HepG2 (cell line): ENCODE data around the gene FCHO1. TPM values are rescaled to one million over a fixed set of nuclear protein-coding genes. Genes with fewer than 3 reads are reported as not detected.

Source experiments
- AHR ChIP-seq: IDR thresholded peaks from 2 replicates; pipeline ENCODE4 v1.6.1; 2018; ENCODE audit warnings: missing genetic modification reagents, missing compliant biosample characterization
- BRD4 ChIP-seq: sonication (generic); formaldehyde crosslinking; IDR thresholded peaks from 2 replicates; pipeline ENCODE4 v1.4.0; 2020; ENCODE audit warnings: missing genetic modification reagents
- EED ChIP-seq: sonication (generic); formaldehyde crosslinking; IDR thresholded peaks from 2 replicates; pipeline ENCODE4 v1.5.0; 2020; ENCODE audit warnings: mild to moderate bottlenecking, missing genetic modification reagents
- GATA4 ChIP-seq: sonication (generic); IDR thresholded peaks from 2 replicates; pipeline ENCODE4 v1.6.1; 2016; ENCODE audit warnings: antibody characterized with exemption, low read depth, borderline replicate concordance
- KMT2A ChIP-seq: sonication (generic); formaldehyde crosslinking; IDR thresholded peaks from 2 replicates; pipeline ENCODE4 v1.4.0; 2020; ENCODE audit warnings: missing genetic modification reagents
- MIXL1 ChIP-seq: IDR thresholded peaks from 2 replicates; pipeline ENCODE4 v1.6.1; 2016
- PRMT3 ChIP-seq: sonication (generic); formaldehyde crosslinking; IDR thresholded peaks from 2 replicates; pipeline ENCODE4 v1.8.1; 2022; ENCODE audit warnings: low read depth, mild to moderate bottlenecking, moderate library complexity, missing genetic modification reagents, borderline replicate concordance
- TAF1 ChIP-seq: sonication (generic); formaldehyde crosslinking; IDR thresholded peaks from 2 replicates; pipeline ENCODE4 v1.4.0; 2020; ENCODE audit warnings: missing genetic modification reagents
- ZBTB20 ChIP-seq: sonication (generic); formaldehyde crosslinking; IDR thresholded peaks from 2 replicates; pipeline ENCODE4 v1.8.1; 2023; ENCODE audit warnings: missing genetic modification reagents, low read depth, mild to moderate bottlenecking, borderline replicate concordance
- ZBTB21 ChIP-seq: sonication (generic); formaldehyde crosslinking; IDR thresholded peaks from 2 replicates; pipeline ENCODE4 v1.4.0; 2020; ENCODE audit warnings: missing genetic modification reagents
- ZNF317 ChIP-seq: sonication (generic); formaldehyde crosslinking; IDR thresholded peaks from 2 replicates; pipeline ENCODE4 v1.5.0; 2020; ENCODE audit warnings: mild to moderate bottlenecking, missing genetic modification reagents
- ZNF569 ChIP-seq: sonication (generic); formaldehyde crosslinking; IDR thresholded peaks from 2 replicates; pipeline ENCODE4 v1.5.0; 2020; ENCODE audit warnings: mild to moderate bottlenecking, missing genetic modification reagents, moderate library complexity, borderline replicate concordance
- ZNF615 ChIP-seq: sonication (generic); formaldehyde crosslinking; IDR thresholded peaks from 2 replicates; pipeline ENCODE4 v1.5.0; 2020; ENCODE audit warnings: mild to moderate bottlenecking, missing genetic modification reagents, borderline replicate concordance
- ZNF788 ChIP-seq: sonication (generic); formaldehyde crosslinking; IDR thresholded peaks from 2 replicates; pipeline ENCODE4 v1.5.0; 2020; ENCODE audit warnings: mild to moderate bottlenecking, missing genetic modification reagents, borderline replicate concordance
- ZNF891 ChIP-seq: sonication (generic); formaldehyde crosslinking; IDR thresholded peaks from 2 replicates; pipeline ENCODE4 v1.5.0; 2020; ENCODE audit warnings: mild to moderate bottlenecking, missing genetic modification reagents
- polyA plus RNA-seq, 8 experiments: library from polyadenylated mRNA; depleted of rRNA in 3 of 8; stranded (reverse) in 7 of 8; unstranded in 1 of 8; fragments of >200 nt; fragmentation: Illumina TruSeq in 4 of 8; extraction: Trizol in 4 of 8; gene quantifications; 2 replicates each; pipeline versions ENCODE4 v1.2.1 to v1.2.3, GENCODE V29; 2011 to 2016; ENCODE audit warnings: low read depth in 4 of 8, missing spikeins in 1 of 8, mixed read lengths in 1 of 8; ENCODE audit not compliant: insufficient read depth in 1 of 8
- total RNA-seq, 5 experiments: library from RNA; depleted of rRNA; stranded (reverse); fragments of >200 nt; fragmentation: Illumina TruSeq; extraction: Trizol; gene quantifications; 2 replicates each; pipeline ENCODE4 v1.2.3, GENCODE V29; 2016; ENCODE audit warnings: low read depth in 1 of 5
- TF ChIP-seq, protein P1 (sequence below): sonication (generic); formaldehyde crosslinking; IDR thresholded peaks from 2 replicates; pipeline ENCODE4 v1.5.0; 2020; ENCODE audit warnings: missing genetic modification reagents
- TF ChIP-seq, protein P2 (sequence below): sonication (generic); formaldehyde crosslinking; IDR thresholded peaks from 2 replicates; pipeline ENCODE4 v1.8.1; 2023; ENCODE audit warnings: mild to moderate bottlenecking, moderate library complexity, missing genetic modification reagents
- TF ChIP-seq, protein P3 (sequence below): sonication (generic); formaldehyde crosslinking; IDR thresholded peaks from 2 replicates; pipeline ENCODE4 v1.4.0; 2020; ENCODE audit warnings: missing genetic modification reagents, borderline replicate concordance
- TF ChIP-seq, protein P4 (sequence below): fragments of 450-650 bp; IDR thresholded peaks from 2 replicates; pipeline ENCODE4 v1.6.1; 2017; ENCODE audit warnings: mild to moderate bottlenecking
- TF ChIP-seq, protein P5 (sequence below): sonication (generic); formaldehyde crosslinking; IDR thresholded peaks from 2 replicates; pipeline ENCODE4 v1.8.0; 2022; ENCODE audit warnings: mild to moderate bottlenecking, missing genetic modification reagents, moderate library complexity

The FCHO1 gene
- total and polyA plus RNA-seq, 2 of the 13 experiments (the other 11 are each of a cell fraction or from before 2014, with no cell fraction given) = 1.3 to 3.1 TPM

DNA sequence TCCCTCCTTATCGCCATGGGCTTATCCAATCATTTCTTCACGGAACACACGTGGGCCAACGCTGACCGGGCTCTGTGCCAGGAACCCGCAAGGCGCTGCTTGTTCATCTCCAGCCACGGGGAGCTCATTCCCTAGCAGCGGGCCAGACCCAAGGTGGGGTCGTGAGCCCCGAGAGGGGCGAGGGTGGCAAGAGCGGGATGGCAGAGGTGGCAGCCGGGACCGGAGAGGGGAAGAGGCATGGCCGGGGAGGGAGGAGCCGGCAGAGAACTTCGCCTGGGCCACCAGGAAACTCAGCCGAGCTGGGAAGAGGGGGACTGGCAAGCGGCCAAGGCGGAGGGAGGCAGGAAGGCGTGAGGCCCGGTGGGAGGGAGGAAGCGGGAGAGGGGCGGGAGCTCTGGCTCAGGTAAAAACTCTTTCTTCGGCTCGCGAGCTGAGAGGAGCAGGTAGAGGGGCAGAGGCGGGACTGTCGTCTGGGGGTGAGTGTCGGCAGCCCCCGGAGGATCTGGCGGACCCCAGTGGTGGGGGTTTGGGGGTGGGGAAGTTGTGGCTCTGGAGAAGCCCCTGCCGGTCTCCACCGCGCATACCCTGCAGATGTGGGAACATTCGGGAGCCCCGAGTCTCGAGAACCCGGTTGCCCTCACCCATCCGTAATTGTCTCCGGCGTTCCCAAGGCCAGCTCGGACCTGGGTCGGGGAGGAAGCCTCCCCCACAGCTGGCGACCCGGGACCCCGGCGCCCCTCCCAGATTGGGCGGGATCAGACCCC is 43.6 kb downstream of the FCHO1 start, which contains the start of gene B3GNT3 (continued):
- TF ChIP-seq, protein P1, sequence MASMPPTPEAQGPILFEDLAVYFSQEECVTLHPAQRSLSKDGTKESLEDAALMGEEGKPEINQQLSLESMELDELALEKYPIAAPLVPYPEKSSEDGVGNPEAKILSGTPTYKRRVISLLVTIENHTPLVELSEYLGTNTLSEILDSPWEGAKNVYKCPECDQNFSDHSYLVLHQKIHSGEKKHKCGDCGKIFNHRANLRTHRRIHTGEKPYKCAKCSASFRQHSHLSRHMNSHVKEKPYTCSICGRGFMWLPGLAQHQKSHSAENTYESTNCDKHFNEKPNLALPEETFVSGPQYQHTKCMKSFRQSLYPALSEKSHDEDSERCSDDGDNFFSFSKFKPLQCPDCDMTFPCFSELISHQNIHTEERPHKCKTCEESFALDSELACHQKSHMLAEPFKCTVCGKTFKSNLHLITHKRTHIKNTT = no peak
- TF ChIP-seq MIXL1 (CRISPR knock-in tag) (no peak), GATA4 (no peak), ZNF788 (CRISPR knock-in tag) (0 out of 2 replicates have a peak, but pooled peaks have one; percentile 51), ZNF569 (no peak), KMT2A (no peak), AHR (CRISPR knock-in tag) (no peak), ZBTB20 (no peak), TAF1 (no peak), ZNF891 (CRISPR knock-in tag) (no peak), ZNF615 (CRISPR knock-in tag) (no peak), ZNF317 (CRISPR knock-in tag) (no peak), BRD4 (CRISPR knock-in tag) (no peak), ZBTB21 (CRISPR knock-in tag) (no peak), PRMT3 (no peak), EED (CRISPR knock-in tag) (no peak)
- TF ChIP-seq, protein P2, sequence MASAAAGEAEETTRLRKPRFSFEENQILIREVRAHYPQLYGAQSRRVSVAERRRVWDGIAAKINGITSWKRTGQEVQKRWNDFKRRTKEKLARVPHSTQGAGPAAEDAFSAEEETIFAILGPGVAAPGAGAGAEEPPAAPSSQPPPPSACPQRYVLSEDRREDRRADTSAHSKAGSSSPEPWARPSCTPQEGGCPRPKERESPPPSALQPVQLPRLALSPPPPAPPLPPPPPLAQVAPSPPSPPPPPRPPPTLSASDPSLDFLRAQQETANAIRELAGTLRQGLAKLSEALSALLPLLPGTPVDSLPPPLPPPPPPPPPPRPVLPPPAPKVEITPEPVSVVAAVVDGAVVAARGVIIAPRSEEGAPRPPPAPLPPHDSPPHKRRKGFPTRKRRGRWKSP (CRISPR knock-in tag) = peak; percentile 56
- TF ChIP-seq, protein P3, sequence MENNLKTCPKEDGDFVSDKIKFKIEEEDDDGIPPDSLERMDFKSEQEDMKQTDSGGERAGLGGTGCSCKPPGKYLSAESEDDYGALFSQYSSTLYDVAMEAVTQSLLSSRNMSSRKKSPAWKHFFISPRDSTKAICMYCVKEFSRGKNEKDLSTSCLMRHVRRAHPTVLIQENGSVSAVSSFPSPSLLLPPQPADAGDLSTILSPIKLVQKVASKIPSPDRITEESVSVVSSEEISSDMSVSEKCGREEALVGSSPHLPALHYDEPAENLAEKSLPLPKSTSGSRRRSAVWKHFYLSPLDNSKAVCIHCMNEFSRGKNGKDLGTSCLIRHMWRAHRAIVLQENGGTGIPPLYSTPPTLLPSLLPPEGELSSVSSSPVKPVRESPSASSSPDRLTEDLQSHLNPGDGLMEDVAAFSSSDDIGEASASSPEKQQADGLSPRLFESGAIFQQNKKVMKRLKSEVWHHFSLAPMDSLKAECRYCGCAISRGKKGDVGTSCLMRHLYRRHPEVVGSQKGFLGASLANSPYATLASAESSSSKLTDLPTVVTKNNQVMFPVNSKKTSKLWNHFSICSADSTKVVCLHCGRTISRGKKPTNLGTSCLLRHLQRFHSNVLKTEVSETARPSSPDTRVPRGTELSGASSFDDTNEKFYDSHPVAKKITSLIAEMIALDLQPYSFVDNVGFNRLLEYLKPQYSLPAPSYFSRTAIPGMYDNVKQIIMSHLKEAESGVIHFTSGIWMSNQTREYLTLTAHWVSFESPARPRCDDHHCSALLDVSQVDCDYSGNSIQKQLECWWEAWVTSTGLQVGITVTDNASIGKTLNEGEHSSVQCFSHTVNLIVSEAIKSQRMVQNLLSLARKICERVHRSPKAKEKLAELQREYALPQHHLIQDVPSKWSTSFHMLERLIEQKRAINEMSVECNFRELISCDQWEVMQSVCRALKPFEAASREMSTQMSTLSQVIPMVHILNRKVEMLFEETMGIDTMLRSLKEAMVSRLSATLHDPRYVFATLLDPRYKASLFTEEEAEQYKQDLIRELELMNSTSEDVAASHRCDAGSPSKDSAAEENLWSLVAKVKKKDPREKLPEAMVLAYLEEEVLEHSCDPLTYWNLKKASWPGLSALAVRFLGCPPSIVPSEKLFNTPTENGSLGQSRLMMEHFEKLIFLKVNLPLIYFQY (CRISPR knock-in tag) = peak; percentile 27; the same call in 1 of the 2 replicates
- TF ChIP-seq, protein P4, sequence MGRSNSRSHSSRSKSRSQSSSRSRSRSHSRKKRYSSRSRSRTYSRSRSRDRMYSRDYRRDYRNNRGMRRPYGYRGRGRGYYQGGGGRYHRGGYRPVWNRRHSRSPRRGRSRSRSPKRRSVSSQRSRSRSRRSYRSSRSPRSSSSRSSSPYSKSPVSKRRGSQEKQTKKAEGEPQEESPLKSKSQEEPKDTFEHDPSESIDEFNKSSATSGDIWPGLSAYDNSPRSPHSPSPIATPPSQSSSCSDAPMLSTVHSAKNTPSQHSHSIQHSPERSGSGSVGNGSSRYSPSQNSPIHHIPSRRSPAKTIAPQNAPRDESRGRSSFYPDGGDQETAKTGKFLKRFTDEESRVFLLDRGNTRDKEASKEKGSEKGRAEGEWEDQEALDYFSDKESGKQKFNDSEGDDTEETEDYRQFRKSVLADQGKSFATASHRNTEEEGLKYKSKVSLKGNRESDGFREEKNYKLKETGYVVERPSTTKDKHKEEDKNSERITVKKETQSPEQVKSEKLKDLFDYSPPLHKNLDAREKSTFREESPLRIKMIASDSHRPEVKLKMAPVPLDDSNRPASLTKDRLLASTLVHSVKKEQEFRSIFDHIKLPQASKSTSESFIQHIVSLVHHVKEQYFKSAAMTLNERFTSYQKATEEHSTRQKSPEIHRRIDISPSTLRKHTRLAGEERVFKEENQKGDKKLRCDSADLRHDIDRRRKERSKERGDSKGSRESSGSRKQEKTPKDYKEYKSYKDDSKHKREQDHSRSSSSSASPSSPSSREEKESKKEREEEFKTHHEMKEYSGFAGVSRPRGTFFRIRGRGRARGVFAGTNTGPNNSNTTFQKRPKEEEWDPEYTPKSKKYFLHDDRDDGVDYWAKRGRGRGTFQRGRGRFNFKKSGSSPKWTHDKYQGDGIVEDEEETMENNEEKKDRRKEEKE = no peak
- TF ChIP-seq, protein P5, sequence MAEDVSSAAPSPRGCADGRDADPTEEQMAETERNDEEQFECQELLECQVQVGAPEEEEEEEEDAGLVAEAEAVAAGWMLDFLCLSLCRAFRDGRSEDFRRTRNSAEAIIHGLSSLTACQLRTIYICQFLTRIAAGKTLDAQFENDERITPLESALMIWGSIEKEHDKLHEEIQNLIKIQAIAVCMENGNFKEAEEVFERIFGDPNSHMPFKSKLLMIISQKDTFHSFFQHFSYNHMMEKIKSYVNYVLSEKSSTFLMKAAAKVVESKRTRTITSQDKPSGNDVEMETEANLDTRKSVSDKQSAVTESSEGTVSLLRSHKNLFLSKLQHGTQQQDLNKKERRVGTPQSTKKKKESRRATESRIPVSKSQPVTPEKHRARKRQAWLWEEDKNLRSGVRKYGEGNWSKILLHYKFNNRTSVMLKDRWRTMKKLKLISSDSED (CRISPR knock-in tag) = no peak
